ENCODE measurements around the gene FNDC3B.

- no peak for TF ChIP-seq CTCF (IDR thresholded peaks at IDR 0.05)
- TF ChIP-seq POLR2A (IDR thresholded peaks at IDR 0.05) = no peak
Measured at GRCh38 chr3:172176061-172176770, 136.8 kb downstream of the FNDC3B start.
